GM12873 (cell line): ENCODE measurements around the gene PAQR7.

ENCODE experiments used
- TF ChIP-seq, protein P1 (sequence below): IDR thresholded peaks from 2 replicates; pipeline ENCODE4 v1.5.1; 2012; ENCODE audit warnings: low read depth, mild to moderate bottlenecking, moderate library complexity, low read length, control low read depth; ENCODE audit not compliant: insufficient read depth; ENCODE audit errors: missing control alignments

The PAQR7 gene

DNA sequence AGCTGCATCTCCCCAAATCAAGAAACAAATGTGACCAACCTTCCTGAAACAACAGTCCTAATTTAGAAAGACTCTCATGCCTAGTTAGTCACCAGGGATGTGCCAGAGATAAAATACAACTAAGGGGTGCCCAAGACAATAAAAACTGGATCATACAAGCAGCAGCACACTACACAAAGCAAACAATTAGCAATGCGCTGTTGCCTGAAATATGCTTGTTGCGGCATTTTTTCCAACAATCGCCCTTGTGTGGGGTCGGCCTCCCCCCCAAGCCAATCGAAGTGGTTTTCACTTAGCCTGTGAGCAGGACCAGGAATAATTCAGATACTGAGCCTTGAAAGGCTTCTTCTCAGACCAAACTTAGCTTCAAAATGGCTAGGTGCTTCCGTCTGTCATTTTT is 32.1 kb upstream of the PAQR7 start:
- TF ChIP-seq, protein P1, sequence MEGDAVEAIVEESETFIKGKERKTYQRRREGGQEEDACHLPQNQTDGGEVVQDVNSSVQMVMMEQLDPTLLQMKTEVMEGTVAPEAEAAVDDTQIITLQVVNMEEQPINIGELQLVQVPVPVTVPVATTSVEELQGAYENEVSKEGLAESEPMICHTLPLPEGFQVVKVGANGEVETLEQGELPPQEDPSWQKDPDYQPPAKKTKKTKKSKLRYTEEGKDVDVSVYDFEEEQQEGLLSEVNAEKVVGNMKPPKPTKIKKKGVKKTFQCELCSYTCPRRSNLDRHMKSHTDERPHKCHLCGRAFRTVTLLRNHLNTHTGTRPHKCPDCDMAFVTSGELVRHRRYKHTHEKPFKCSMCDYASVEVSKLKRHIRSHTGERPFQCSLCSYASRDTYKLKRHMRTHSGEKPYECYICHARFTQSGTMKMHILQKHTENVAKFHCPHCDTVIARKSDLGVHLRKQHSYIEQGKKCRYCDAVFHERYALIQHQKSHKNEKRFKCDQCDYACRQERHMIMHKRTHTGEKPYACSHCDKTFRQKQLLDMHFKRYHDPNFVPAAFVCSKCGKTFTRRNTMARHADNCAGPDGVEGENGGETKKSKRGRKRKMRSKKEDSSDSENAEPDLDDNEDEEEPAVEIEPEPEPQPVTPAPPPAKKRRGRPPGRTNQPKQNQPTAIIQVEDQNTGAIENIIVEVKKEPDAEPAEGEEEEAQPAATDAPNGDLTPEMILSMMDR = no peak

DNA sequence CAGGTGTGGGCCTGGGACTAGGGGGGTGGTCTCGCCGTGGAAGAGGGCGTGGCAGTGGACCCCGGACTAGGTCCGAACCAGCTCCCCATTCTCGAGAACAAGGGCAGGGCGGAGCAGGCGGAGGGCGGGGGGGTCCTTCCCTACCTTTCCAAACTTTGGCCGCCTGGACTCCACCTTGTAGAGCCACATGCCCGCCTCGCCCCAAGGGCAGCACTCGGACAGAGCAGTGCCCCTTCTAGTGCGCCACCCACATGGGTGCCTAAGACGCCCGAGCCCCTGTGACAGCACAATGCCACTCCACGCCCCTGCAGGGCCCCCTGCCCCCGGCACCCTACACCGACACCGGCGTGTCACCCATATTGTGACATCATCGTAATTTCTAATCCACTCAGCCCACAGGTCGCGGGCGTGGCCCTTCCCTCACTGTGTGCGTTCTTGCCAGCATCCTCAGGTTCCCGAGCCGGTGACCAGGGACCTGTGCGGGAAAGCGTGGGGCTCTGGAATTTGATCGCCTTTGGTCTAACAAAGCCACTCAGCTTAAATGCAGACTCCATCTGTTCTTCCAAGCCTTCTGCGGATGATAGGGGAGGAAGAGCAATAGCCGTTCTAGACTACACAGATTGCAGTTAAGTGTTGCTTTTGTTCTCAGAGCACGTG is 31.3 kb upstream of the PAQR7 start:
- TF ChIP-seq, protein P1 = no peak

DNA sequence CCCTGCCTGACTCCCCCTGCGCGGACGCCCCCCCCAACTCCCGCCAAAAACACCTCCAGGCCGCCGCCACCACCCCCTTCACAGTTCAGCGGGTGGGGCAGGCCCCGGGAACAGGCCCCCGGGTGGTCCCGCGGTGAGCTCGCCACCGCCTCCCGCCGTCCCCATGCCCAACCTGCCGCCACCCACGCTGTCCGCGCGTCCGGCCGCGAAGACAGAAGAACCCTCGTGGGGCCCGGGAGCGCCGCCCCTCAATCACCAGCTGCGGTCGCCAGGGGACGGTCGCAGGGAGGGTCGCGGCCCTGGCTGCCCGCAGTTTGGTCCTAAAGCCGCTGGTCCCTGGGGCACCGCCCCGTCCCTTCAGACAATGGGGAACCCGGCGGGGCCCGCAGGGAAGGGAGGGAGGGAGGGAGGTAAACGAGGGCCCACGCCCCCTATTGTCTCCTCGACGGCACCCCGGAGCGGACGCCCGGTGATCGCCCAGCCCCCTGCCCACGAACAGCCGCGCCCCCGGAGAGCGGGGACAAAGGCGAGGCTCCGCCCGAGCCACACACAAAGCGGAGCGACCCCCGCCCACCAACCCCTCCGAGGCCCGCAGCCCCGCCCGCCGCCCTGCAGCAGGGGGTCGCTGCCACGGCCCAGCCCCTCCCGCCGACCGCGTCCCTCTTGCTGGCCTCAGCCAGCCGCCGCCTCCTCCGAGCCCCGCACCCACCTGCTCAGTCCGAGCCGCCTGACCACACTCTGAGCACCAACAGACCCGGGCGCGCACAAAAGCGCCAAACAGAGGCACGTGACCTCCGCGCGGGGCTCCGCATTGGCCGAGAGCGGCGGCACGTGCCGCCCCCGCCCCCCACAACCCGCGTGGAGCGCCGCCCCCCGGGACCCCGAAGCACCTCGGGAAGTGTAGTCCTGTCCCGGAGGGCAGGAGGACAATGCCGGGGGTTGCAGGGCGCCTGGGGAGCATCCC is 30.5 kb upstream of the PAQR7 start, which contains the start of gene STMN1:
STMN1 (minus strand) TSS at position 740 of the 964 bp plus-strand sequence. CDS start 1,743 bp downstream, outside the sequence.
- TF ChIP-seq, protein P1 = no peak

DNA sequence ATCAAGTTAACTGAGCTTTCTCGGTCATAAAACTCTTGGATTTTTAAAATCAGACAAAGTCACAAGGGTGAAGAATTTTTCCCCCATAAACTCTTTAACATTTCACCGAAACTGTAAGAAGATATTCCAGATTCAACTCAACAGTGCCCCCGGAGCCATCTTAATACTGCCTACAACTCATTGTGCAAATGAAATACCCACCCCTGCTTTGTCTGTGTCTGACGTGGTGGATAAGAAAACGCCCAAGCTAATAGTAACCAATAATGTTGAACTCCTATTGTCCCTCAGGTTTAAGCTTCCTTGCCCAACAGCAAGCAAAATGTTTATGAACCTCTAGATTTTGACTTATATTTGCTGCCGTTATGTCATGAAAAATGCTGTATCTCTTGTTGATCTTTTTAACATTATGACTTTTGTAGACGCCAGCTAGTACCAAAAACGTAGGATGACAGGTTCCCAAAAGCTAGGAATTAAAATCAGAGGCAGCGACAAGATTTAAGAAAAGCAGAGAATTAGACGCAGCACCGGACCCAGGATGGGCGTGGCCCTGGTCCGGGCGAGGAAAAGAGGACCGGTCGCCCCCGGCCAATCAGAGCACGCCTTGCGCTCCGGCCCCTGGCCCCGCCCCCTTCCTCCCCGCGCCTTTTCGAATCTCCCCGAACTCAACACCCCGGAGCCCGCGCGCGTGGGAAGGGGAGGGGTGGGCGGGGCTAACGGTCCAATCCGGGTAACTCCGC is 29.6 kb upstream of the PAQR7 start:
- TF ChIP-seq, protein P1 = peak; percentile 19

DNA sequence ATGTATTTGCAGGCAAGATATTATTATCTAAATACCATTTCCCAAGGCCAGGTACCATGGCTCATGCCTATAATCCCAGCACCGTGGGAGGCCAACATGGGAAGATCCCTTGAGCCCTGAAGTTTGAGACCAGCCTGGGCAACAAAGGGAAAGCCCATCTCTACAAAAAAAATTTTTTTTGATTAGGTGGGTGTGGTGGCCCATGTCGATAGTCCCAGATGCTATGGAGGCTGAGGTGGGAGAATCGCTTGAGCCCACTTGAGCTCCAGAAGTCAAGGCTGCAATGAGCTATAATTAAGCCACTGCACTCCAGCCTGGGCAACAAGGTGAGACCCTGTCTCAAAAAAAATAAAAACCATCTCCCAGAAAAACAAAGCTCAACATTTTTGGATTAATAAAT is 28.5 kb upstream of the PAQR7 start:
- TF ChIP-seq, protein P1 = no peak

DNA sequence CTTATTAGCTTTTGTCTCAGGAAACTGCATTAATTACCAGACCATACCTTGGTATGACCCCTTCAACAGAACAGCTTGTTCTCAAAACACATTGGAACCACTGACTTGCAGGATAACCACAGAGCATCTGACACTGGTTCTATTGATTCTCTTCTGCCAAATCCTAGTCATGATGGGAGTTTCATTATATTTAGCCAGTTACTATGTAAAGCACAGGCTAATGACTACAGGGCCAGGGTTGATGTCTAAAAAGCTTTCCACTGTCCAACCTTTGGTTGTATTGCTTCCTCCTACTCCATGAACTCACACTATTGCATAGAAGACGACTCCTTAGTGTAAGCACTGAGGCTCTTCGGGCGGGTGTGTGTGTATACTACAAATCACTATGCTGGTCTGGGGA is 27.0 kb upstream of the PAQR7 start:
- TF ChIP-seq, protein P1 = no peak
